ENCODE data around the gene ZSWIM9.

- TF ChIP-seq CTCF (IDR thresholded peaks at IDR 0.05) (no peak), POLR2A (IDR thresholded peaks at IDR 0.05) (no peak), POLR2AphosphoS5 (IDR thresholded peaks at IDR 0.05) (no peak)
These were observed 22.8 kb upstream of the ZSWIM9 start for GRCh38 chr19:48147597-48148175.

Data from upper lobe of left lung (tissue), 4 donors.